GM18505 (cell line): ENCODE data around the gene PTGR1.
A peak's percentile ranks its signal among the peaks of the same experiment; 100 is the strongest.
"Not testable (repeated sequence)": the region's sequence is repeated elsewhere in the genome, so short reads cannot be mapped to it uniquely, and the experiment has no call there.

ENCODE experiments used
- ATAC-seq: cut with Tn5 transposase; IDR thresholded peaks from one replicate; pipeline ENCODE4 v1.9.1; 2021; ENCODE audit not compliant: unreplicated experiment
- POLR2A ChIP-seq: IDR thresholded peaks from 4 replicates; pipeline ENCODE4 v1.6.1; 2011; ENCODE audit warnings: borderline replicate concordance; ENCODE audit not compliant: insufficient read depth, insufficient read length; ENCODE audit errors: extremely low read depth

Gene PTGR1

DNA sequence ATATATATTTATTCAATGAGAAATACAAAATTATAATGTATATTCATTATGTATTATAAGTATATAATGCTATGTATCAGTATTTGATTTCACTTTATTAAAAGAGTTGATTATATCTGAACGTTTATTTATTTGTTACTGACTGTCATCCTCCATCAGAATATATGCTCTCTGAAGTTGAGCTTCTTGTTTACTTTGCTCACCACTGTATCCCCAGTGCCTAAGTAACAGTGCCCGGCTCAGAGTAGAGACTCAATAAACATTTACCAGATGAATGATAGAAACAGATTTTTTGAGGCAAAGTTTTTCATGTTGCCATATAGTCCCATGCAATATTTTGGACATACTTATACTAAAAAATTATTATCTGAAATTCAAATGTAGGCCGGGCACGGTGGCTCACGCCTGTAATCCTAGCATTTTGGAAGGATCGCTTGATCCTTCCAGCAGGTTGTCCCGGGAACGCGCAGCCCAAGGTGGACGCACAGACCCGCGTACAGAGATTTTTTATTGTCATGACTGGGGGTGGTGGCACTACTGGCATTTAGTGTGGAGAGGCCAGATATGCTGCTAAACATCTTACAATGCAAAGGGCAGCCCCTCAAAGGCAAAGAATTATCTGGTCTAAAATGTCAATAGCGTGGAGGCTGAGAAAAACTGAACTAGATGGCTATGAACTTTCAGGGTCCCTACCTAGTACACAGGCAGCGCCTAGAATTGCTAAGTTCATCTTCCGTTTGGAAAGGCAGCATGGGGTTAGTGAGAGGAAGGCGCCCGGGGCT lies 30.9 kb upstream of the PTGR1 start:
- peak; percentile 27 for ATAC-seq
- no peak for TF ChIP-seq POLR2A

DNA sequence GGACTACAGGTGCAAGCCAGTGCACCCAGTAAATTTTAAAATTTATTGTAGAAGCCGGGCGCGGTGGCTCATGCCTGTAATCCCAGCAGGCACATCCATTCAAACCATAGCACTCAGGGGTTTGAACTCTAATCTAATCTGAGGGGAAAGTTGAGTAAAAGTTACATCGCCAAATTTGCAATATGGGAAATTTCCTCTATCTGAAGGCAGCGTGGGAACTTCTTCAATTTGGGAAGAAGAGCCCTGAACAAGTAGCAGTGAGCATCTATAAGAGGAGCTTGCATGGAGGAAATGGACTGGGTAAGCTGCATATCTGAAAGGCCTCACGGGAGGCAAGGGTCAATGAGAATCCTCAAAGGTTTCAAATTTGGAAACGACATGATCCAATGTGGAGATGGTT lies 29.0 kb upstream of the PTGR1 start:
- no peak for ATAC-seq
- no peak for TF ChIP-seq POLR2A

DNA sequence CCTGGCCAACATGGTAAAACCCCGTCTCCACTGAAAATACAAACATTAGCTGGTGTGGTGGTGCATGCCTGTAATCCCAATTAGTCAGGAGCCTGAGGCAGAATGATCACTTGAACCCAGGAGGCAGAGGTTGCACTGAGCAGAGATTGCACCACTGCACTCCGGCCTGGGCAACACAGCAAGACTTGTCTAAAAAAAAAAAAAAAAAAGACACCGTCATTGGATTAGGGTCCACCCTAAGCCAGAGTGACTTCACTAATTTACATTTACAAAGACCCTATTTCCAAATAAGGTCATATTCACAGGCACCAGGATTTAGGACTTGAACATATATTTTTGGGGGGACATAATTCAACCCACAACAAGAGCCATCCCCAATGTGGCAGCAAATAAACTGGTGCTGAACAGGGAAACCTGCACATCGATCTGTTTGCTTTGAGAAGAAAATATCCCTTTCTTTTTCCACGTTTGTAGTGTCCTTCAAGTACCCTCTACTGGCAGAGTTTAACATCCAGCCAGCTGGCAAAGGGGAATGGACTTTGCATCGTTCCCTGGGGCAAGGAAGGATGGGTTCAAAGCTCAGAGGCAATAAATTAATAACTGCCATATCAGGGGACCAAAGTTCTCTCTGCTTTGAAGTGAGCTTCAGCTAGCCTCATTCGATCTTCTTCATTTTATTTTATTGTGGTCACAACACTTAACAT lies 28.0 kb upstream of the PTGR1 start:
- TF ChIP-seq POLR2A: no peak
- no peak for ATAC-seq

DNA sequence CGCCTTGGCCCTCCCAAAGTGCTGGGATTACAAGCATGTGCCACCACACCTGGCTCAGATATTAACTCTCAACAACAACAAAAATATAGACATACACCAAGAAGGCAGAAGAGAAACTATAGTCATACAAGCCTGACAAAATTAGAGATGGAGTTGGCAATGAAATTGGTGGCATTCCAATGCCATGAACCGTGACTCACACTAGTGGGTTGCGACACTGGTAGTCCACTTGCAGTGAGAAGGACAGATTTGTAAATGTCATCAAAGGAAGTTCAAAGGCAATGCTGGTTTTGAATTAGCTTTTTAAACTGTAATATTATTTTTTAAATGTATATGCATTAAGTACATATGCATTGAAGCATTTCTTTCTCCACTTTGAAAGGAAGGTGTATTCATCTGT lies 23.2 kb upstream of the PTGR1 start:
- no peak for ATAC-seq
- no peak for TF ChIP-seq POLR2A

DNA sequence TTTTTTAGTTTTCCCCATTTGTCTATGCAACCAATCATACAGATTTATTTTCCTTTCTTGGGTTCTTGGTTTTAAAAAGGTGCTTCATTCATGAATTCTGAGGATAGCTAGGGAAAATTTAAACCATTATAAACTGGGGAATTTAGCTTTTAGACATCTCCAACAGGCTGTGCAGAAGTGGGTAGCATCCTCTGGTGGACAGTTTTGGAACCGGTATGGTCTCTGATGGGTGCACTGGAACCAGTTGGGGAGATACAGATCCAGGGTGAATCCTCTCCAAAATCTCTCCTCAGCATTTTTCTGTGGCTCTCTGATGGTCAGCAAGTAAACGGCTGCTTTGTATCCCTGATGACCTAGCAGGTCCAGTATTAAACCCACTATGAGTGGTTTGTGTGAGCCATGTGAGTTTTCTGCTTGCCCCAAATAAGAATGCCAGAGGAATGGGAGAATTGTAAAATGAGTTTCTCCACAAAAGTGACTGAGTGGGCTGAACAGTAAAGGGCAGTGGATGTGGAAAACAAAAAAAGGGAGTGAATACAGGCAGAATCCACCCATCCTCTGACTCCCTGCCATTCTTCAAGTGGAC lies 22.5 kb upstream of the PTGR1 start:
- TF ChIP-seq POLR2A: no peak
- no peak for ATAC-seq

DNA sequence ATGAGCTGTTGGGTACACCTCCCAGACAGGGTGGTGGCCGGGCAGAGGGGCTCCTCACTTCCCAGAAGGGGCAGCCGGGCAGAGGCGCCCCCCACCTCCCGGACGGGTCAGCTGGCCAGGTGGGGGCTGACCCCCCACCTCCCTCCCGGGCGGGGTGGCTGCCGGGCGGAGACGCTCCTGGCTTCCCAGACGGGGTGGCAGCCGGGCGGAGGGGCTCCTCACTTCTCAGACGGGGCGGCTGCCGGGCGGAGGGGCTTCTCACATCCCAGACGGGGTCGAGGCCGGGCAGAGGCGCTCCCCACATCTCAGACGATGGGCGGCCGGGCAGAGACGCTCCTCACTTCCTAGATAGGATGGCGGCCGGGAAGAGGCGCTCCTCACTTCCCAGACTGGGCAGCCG lies 17.9 kb upstream of the PTGR1 start:
- not testable (repeated sequence) for ATAC-seq

DNA sequence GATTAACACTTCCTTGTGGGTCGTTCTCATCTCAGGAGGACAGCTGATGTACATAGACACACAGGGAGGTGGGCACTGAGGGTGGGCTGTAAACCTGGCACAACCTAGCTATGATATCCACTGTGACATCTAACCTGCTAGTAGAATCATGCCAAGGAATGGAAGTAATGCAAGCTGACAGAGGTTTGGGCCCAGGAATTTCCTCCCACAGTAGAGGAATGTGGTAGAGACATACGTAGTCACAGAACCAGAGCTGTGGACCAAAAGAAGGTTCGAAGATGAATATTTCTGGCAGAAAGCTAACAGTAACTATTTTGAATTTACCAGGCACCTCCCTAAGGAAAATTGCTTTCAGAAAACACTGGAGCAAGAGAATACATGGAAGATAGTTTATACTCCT lies 16.5 kb upstream of the PTGR1 start:
- no peak for ATAC-seq

DNA sequence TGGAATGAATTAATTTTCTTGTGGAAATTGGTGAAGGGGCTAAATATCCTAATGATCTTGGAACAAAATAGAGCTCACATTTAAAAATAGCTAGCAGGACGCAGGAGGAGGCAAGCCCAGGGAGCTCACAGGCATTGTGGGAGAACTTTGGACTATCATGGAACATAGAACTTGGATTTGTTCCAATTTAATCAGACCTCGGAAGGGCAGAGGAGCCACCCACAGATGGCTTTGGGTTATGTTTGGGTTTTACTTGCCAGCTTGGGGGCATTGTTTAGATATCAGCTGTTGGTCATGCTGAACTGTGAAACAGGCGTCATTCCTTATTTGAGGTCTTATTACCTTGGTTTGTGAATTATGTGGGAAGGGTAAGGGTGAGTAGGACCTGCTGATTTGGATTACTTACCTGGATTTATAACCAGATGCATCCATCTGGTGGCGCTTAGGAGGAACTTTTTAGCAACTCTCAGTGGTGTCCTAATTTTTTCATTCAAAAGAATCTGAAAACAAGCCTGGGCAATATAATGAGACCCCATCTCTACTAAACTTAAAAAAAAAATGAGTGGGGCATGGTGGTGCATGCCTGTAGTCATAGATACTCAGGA lies 14.1 kb upstream of the PTGR1 start:
- no peak for TF ChIP-seq POLR2A
- ATAC-seq: no peak

More for the DNA sequence above, 16.5 kb upstream of the PTGR1 start:
- TF ChIP-seq POLR2A: no peak

DNA sequence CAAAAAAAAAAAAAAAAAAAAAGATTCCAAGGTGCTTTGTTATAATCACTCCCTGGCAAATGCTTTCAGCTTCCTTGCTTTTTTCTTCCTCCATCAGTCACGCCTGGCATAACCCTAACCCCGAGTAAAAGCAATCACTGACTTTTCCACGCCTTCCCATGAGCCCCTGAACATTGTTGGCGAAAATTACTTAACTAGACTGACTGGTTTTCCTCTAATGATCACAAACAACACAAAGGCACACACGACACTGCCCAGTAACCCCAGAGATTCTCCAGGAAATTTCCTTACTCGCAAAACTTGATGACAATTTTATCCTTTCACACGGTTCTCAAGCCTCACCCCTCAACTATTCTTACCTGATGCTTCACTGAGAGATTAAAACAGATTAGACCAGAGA lies 11.4 kb upstream of the PTGR1 start:
- no peak for TF ChIP-seq POLR2A
- no peak for ATAC-seq

DNA sequence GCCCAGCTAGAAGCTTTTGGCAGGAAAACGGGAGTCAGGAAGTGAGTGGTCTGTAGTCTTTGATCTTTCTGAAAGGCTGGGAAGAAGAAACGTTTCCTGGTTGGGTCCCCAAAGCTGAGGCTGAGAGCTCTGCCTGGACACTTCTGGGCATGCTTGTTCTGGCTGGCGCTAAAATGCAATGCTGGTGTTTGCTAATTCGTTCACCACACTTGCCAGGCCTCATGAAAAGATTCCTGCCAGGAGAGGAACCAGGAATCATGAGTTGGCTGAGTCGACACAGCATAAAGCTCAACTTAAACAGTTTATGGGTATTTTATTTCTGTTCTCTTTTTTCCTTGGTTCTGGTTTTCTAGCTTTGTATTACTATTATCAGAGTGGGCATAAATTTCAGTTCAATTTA lies 10.7 kb upstream of the PTGR1 start:
- no peak for ATAC-seq
- TF ChIP-seq POLR2A: no peak

DNA sequence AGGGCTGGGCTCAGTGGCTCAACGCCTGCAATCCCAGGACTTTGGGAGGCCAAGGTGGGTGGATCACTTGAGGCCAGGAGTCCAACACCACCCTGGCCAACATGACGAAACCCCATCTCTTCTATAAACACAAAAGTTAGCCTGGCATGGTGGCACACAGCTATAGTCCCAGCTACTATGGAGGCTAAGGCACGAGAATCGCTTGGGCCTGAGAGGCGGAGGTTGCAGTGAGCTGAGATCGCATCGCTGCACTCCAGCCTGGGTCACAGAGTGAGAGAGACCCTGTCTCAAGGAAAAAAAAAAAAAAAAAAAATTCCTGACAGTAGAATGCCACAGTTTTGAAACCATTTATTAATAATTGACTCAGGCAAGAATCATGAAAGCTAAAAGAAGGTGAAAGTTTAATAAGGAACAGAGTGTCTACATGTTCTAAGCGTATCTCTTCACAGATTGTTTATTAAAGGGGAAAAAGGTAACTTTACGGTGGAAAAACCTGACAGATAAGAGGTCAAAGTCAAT lies 5.7 kb upstream of the PTGR1 start:
- no peak for TF ChIP-seq POLR2A
- no peak for ATAC-seq

DNA sequence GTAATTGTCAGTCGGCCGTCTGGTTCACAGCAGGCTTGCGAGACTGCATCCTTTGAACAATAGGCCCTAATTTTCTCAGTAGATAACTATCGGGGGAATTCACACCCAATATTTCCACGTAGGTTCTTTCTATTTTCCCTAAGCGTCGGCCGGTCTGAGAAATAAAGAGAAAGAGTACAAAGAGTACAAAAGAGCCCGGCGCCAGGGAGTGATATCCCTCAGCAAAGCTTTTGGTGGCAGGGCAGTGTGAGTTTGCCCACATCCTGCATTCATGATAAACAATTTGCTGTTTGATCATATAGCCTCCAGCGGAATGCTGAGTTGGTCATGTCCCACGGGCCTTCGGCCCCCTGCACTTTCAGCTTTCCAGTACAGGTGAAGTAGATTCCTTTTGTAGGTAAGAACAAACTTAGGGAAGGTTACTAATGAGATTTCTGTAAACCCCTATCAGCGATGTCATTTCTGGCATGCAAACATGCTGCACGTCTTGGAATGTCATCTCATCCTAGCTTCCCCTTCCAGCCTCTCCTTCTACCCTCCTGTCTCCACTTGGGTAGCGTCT lies 4.7 kb upstream of the PTGR1 start:
- no peak for ATAC-seq
- no peak for TF ChIP-seq POLR2A

DNA sequence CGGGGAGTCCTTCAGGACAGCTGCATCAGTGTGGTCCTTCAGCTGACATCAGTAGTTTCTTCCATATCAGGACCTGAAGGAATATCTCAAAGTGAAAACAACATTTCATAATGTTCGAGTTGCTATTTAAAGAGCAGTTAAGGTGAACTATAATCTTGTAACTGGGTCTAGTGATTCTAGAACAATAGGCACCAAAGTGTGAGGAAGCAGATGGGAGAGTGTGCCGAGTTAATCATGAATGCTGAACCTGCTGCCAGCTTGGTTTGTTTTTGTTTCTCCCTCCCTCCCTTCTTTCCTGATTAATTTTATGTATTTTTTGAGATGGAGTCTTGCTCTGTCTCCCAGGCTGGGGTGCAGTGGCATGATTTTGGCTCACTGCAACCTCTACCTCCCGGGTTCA lies 3.6 kb upstream of the PTGR1 start:
- TF ChIP-seq POLR2A: no peak
- no peak for ATAC-seq
